K562 (cell line): ENCODE measurements around the gene ENDOV. TPM values are rescaled to one million over a fixed set of nuclear protein-coding genes. Genes with fewer than 3 reads are reported as not detected.
A peak's percentile ranks its signal among the peaks of the same experiment; 100 is the strongest.

ENCODE experiments used
- BMI1 ChIP-seq: fragments of 150-350 bp; IDR thresholded peaks from 2 replicates; pipeline ENCODE4 v1.6.1; 2014; ENCODE audit warnings: low read length
- CREB3L1 ChIP-seq: fragments of 450-650 bp; IDR thresholded peaks from 2 replicates; pipeline ENCODE4 v1.6.1; 2014; ENCODE audit warnings: low read depth, mild to moderate bottlenecking, moderate library complexity, borderline replicate concordance
- E2F4 ChIP-seq: sonication (generic); formaldehyde crosslinking; IDR thresholded peaks from 2 replicates; pipeline ENCODE4 v1.8.0; 2022; ENCODE audit warnings: mild to moderate bottlenecking, low read depth, missing genetic modification reagents
- MNT ChIP-seq, 2 experiments: fragments of 450-650 bp; conservative IDR thresholded peaks; 2 replicates each; pipeline ENCODE4 v1.6.1; 2017; ENCODE audit warnings: mild to moderate bottlenecking in 2 of 2, moderate library complexity in 2 of 2
- MXD1 ChIP-seq: fragments of 250-450 bp; sonication (Bioruptor Pico); IDR thresholded peaks from 2 replicates; pipeline ENCODE4 v1.8.0; 2021; ENCODE audit warnings: borderline replicate concordance, mild to moderate bottlenecking, moderate library complexity; ENCODE audit not compliant: poor library complexity, severe bottlenecking
- NFIX ChIP-seq: fragments of 250-450 bp; sonication (Bioruptor Pico); IDR thresholded peaks from 2 replicates; pipeline ENCODE4 v1.4.0; 2020; ENCODE audit warnings: low read depth, mild to moderate bottlenecking, moderate library complexity
- PCBP1 ChIP-seq: fragments of 200-400 bp; formaldehyde crosslinking; IDR thresholded peaks from 2 replicates; pipeline ENCODE4 v1.6.1; 2018; ENCODE audit warnings: mild to moderate bottlenecking, low read depth, low read length; ENCODE audit not compliant: poor library complexity, severe bottlenecking
- PHB ChIP-seq: fragments of 250-450 bp; sonication (Bioruptor Pico); IDR thresholded peaks from 2 replicates; pipeline ENCODE4 v1.5.0; 2021
- RERE ChIP-seq: sonication (generic); formaldehyde crosslinking; IDR thresholded peaks from 2 replicates; pipeline ENCODE4 v1.8.0; 2023; ENCODE audit warnings: missing genetic modification reagents, mild to moderate bottlenecking, borderline replicate concordance
- RHOXF2B ChIP-seq: fragments of 250-450 bp; sonication (Bioruptor Pico); conservative IDR thresholded peaks from 2 replicates; pipeline ENCODE4 v1.5.1; 2021
- ZBTB12 ChIP-seq: fragments of 250-450 bp; sonication (Bioruptor Pico); IDR thresholded peaks from 2 replicates; pipeline ENCODE4 v1.4.0; 2020
- ZNF121 ChIP-seq: sonication (generic); formaldehyde crosslinking; conservative IDR thresholded peaks from 2 replicates; pipeline ENCODE4 v1.8.0; 2022; ENCODE audit warnings: missing genetic modification reagents
- ZNF133 ChIP-seq: fragments of 250-450 bp; sonication (Bioruptor Pico); IDR thresholded peaks from 2 replicates; pipeline ENCODE4 v1.4.0; 2020; ENCODE audit warnings: mild to moderate bottlenecking
- ZNF146 ChIP-seq: IDR thresholded peaks from one replicate; pipeline ENCODE4 v1.6.1; 2018; ENCODE audit warnings: missing compliant biosample characterization; ENCODE audit not compliant: unreplicated experiment
- ZNF436 ChIP-seq: fragments of 250-450, 450-650 bp; sonication (Bioruptor Pico); formaldehyde crosslinking; IDR thresholded peaks from 2 replicates; pipeline ENCODE4 v1.7.0; 2020; ENCODE audit warnings: mild to moderate bottlenecking
- polyA plus RNA-seq, 8 experiments: library from polyadenylated mRNA; depleted of rRNA in 4 of 8; stranded (reverse) in 5 of 8; unstranded in 3 of 8; fragments of >200 nt; fragmentation: Nextera tagmentation in 2 of 8; fragmentation: Illumina TruSeq in 1 of 8; extraction: Ambion mirVana in 2 of 8; extraction: Trizol in 1 of 8; gene quantifications; 2 replicates each; pipeline versions ENCODE4 v1.2.1 to v1.2.3, GENCODE V29; 2011 to 2014; ENCODE audit warnings: inconsistent platforms in 1 of 8, missing spikeins in 1 of 8
- total RNA-seq, 7 experiments: library from RNA; depleted of rRNA in 6 of 7; stranded (reverse); fragments of >200 nt in 6 of 7; fragmentation: Illumina TruSeq in 2 of 7; extraction: Trizol in 2 of 7; gene quantifications; 2 replicates each; pipeline versions ENCODE4 v1.2.1 to v1.2.3, GENCODE V29; 2011 to 2021; ENCODE audit warnings: low replicate concordance in 1 of 7

The ENDOV gene
- total and polyA plus RNA-seq, 9 of the 15 experiments (the other 6 are each of a cell fraction or from before 2014, with no cell fraction given): 1.2 to 8.2 (median 3.7) TPM

- TF ChIP-seq MNT (conservative IDR thresholded peaks at IDR 0.05): peak; percentile 92 to 97
- no peak for TF ChIP-seq ZNF146 (CRISPR knock-in tag)
- TF ChIP-seq ZNF121 (CRISPR knock-in tag): no peak
- TF ChIP-seq PHB (CRISPR knock-in tag): no peak
- no peak for TF ChIP-seq MXD1
- TF ChIP-seq RHOXF2B: no peak
- peak; percentile 95 for TF ChIP-seq ZBTB12 (CRISPR knock-in tag)
- TF ChIP-seq BMI1: peak; percentile 77
- no peak for TF ChIP-seq ZNF436 (CRISPR knock-in tag)
- peak; percentile 78 for TF ChIP-seq CREB3L1
- TF ChIP-seq NFIX (CRISPR knock-in tag): no peak
- no peak for TF ChIP-seq E2F4 (CRISPR knock-in tag)
- no peak for TF ChIP-seq ZNF133 (CRISPR knock-in tag)
- no peak for TF ChIP-seq RERE (CRISPR knock-in tag)
- TF ChIP-seq PCBP1: peak; percentile 97
Observed at GRCh38 chr17:80414803-80415625, at the start of gene ENDOV (continued).
